ENCODE measurements around the gene USB1. TPM values are rescaled to one million over a fixed set of nuclear protein-coding genes. Genes with fewer than 3 reads are reported as not detected.
A peak's percentile ranks its signal among the peaks of the same experiment; 100 is the strongest.

The USB1 gene
- total RNA-seq, 4 donors from 2014 or later, result 31.5 to 51.1 (median 33.3) TPM

DNA sequence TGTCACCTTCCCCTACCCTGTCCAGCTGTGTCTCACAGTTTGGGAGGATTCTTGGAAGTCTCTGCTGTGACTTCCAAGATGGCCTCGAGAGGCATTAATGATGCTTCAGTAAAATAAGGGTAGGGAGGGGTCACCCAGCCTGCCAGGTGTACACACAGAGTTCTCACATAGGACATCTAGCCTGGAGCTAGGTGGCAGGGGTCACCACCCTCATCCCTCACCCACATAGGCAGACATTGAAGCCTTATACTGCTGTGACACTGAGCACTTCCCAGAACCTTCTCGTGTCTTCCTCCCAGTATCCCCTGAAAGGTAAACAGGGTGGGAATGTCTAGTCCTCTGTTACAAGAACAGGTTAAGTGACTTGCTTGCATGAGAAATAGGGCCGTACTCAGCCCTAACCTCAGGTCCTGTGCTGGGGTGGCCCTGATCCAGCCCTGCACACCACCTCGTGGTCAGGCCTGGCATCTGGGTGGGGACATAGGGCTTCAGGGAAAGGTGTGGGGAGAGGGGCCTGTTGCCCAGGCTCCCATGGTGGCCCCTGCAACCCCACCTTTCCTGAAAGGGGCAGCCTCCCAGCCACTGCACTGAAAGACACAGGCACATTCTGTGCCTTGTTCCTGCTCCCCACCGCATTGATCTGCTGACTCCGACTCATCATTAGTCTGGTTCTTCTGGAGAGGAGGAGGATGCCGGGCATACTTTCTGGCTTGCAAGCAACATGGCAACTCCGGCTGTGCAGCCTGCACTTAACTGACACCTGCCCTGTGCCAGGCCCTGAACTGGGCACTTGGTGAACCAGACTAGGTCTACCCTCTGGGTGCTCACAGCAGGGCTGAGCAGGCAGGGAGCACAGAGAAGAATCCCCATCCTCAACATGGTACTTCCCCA is 20.7 kb downstream of the USB1 start:
- no peaks in the 10 kb centered on the region for H3K27me3 ChIP-seq
- no peak for DNase-seq (ENCODE audit: extremely low spot score)
- H3K36me3 ChIP-seq, result peaks cover 18 to 32% (median 26%) of the 10 kb centered on the region in 4 donors
- H3K4me1 ChIP-seq, result peaks cover 35 to 59% (median 53%) of the 10 kb centered on the region in 4 donors
- TF ChIP-seq EP300 (IDR thresholded peaks at IDR 0.05) (no peak), CTCF (IDR thresholded peaks at IDR 0.05) (no peak), POLR2AphosphoS5 (IDR thresholded peaks at IDR 0.05) (no peak), POLR2A (IDR thresholded peaks at IDR 0.05; ENCODE audit: low read depth) (no peak)
- intact Hi-C loops (cut with DNase I), result loop anchor here (2.0 to 5.0 kb wide), 3 partner anchors 101 to 465 kb away; partner anchors contain the start of gene CSNK2A2
- H3K27ac ChIP-seq (replicated peaks in 1 of 4), result peak overlapping the region; percentile 67 to 83 (median 77)
- 66% methylated on average over 7 of the region's 8 CpGs for WGBS
- no peaks in the 10 kb centered on the region for H3K9me3 ChIP-seq
- no peak overlapping the region for H3K4me3 ChIP-seq

DNA sequence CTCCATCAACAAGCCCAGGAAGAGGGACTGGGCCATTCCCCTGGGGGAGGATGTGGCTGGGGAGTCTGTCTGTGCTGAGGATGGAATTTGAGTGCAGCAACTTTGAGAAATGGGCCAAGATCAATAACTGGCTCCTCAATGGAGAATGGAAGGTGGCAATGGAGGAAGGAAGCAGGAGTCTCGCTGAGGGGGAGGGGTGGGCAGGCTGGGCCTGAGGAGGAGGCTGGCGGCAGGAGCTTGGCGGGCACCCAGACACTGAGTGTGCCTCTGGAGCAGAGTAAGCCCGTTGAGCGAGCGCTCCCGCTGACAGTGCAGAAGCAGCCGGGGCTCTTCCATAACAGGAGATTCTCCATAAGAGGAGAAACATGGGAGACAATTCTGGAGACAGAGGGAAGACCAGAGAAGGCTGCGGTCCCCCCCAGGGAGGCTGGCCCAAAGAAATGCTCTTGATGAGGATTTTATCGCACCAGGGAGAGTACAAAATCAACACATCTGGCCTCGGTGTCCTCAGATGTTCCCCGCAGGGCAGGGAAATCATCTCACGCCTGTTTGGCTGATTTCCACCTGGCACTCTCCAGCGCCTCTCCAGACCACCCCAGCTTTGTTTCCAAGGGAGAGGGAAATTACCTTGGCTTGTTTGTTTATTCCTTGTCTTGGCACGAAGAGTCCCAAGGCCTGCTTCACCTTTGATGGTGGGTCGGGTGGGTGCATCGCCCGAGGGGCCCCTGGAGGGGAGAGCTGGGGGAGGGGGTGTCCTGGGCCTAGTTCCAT is 21.6 kb downstream of the USB1 start:
- TF ChIP-seq POLR2AphosphoS5 (IDR thresholded peaks at IDR 0.05) (peak; percentile 6 to 38), CTCF (IDR thresholded peaks at IDR 0.05) (no peak)
- Histone ChIP-seq H3K4me3 (peak overlapping the region in 2 of 4 donors; percentile 12 to 27), H3K27me3 (no peaks in the 10 kb centered on the region), H3K36me3 (peaks cover 16 to 23% (median 20%) of the 10 kb centered on the region in 4 donors), H3K9me3 (no peaks in the 10 kb centered on the region), H3K27ac (replicated peaks in 1 of 4) (peak overlapping the region; percentile 67 to 83 (median 77)), H3K4me1 (peaks cover 43 to 68% (median 62%) of the 10 kb centered on the region in 4 donors)
- intact Hi-C loops (cut with DNase I), result loop anchor here (2.0 to 5.0 kb wide), 3 partner anchors 100 to 465 kb away; partner anchors contain the start of gene CSNK2A2
- WGBS, result 18% methylated on average over 18 of the region's 18 CpGs
- DNase-seq (ENCODE audit: extremely low spot score), result no peak

DNA sequence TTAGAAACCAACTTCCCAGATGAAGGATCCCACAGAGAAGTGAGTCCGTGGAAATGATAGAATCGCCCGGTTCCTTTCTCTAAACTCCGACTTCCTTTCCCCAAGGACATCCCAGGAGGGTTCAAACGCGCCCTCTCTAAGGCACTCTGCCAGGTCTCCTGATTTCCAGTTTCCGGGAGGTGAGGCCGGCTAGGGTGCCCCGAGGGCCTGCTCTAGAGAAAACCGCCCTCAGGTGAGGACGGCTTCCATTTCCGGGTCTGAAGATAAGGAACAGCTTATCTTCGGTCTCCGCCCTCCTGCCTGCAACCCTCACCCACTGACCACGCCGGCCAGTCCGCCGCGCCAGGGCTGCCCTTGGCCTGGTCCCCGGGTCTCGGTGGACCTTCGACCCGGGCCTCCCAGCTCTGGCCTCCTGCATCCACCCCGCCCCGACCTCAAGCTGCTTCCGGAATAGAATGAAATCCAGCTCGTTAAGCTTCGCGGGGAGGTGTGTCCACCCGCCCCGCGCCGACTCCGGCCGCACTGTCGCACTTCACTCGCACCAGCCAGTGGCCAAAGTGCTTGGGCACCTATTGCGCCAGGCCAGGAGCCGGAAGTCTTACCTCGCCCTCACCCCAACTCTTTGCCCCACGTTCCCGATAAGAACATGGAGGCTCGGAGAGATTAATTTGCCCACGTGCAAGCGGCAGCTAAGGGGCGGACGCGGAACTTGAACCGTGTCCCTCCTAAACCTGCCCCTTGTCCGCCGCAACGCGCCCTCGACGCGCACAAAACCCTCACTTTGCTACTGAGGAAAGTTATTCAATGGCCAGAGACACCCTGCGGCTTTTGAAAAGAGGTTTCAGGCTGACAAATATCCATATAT is 23.5 kb downstream of the USB1 start:
- H3K36me3 ChIP-seq, result peaks cover 0 to 5% (median 3%) of the 10 kb centered on the region in 4 donors
- no peaks in the 10 kb centered on the region for H3K27me3 ChIP-seq
- intact Hi-C loops (cut with DNase I), result loop anchor here (5.0 kb wide), 2 partner anchors 173 to 463 kb away; partner anchors contain the start of gene CSNK2A2
- DNase-seq (ENCODE audit: extremely low spot score), result no peak
- no peaks in the 10 kb centered on the region for H3K9me3 ChIP-seq
- H3K4me3 ChIP-seq, result peak overlapping the region; percentile 73 to 87 (median 82)
- TF ChIP-seq EP300 (IDR thresholded peaks at IDR 0.05) (no peak), CTCF (IDR thresholded peaks at IDR 0.05) (no peak), POLR2AphosphoS5 (IDR thresholded peaks at IDR 0.05) (no peak), POLR2A (IDR thresholded peaks at IDR 0.05; ENCODE audit: low read depth) (no peak)
- H3K4me1 ChIP-seq, result peaks cover 62 to 85% (median 75%) of the 10 kb centered on the region in 4 donors
- H3K27ac ChIP-seq (replicated peaks in 1 of 4), result peak overlapping the region; percentile 85 to 91 (median 88)
- 37% methylated on average over 21 of the region's 57 CpGs for WGBS
